Psoas muscle (tissue), 8 donors: ENCODE results near the gene RBM43. TPM values are rescaled to one million over a fixed set of nuclear protein-coding genes. Genes with fewer than 3 reads are reported as not detected.
A peak's percentile ranks its signal among the peaks of the same experiment; 100 is the strongest.
"Not testable (repeated sequence)": the region's sequence is repeated elsewhere in the genome, so short reads cannot be mapped to it uniquely, and the experiment has no call there.

Experiments
- ATAC-seq, 4 donors: fragments of 200-7000 bp; cut with Tn5 transposase; one replicate each; pipeline ENCODE4 v1.9.1; 2020; ENCODE audit warnings: moderate library complexity in 3 of 4, mild to moderate bottlenecking in 2 of 4
- DNase-seq, 2 donors: peaks; one replicate each; pipeline ENCODE4 v3.0.0-alpha.2; 2020
- H3K27ac ChIP-seq: fragments of 200-600 bp; one replicate; pipeline ENCODE4 v1.8.0; 2022
- H3K27me3 ChIP-seq, 3 donors: fragments of 200-600 bp in 1 of 3; one replicate each; pipeline versions ENCODE4 v1.6.1 to v1.8.0; 2013 to 2022; ENCODE audit warnings: low read length in 2 of 3, mild to moderate bottlenecking in 2 of 3, moderate library complexity in 1 of 3; ENCODE audit not compliant: insufficient read depth in 3 of 3
- H3K36me3 ChIP-seq, 2 donors: fragments of 200-600 bp in 1 of 2; one replicate each; pipeline versions ENCODE4 v1.6.1 to v1.8.0; 2013 to 2022; ENCODE audit warnings: low read depth in 1 of 2, mild to moderate bottlenecking in 1 of 2, moderate library complexity in 1 of 2; ENCODE audit not compliant: insufficient read depth in 1 of 2
- H3K4me1 ChIP-seq: fragments of 200-600 bp; one replicate; pipeline ENCODE4 v1.8.0; 2022
- H3K4me3 ChIP-seq: fragments of 200-600 bp; one replicate; pipeline ENCODE4 v1.8.0; 2022; ENCODE audit warnings: mild to moderate bottlenecking
- H3K9me3 ChIP-seq: fragments of 200-600 bp; one replicate; pipeline ENCODE4 v1.8.0; 2022
- CTCF ChIP-seq: fragments of 200-600 bp; IDR thresholded peaks from one replicate; pipeline ENCODE4 v1.8.0; 2022; ENCODE audit warnings: antibody characterized with exemption
- WGBS, 3 donors: extraction: QIAGEN DNeasy Blood & Tissue Kit; methylation state at CpG; one replicate each; pipeline versions ENCODE4 v1.1.6 to v1.1.7; 2013; 5-methylcytosine and 5-hydroxymethylcytosine counted together
- intact Hi-C, 2 donors: fragments of 100-400 bp; cut with DNase I; formaldehyde crosslinking; loops; one replicate each; pipeline versions ENCODE4 v1.11.0 to v1.14.2; 2022
- long read RNA-seq, 2 donors: library from polyadenylated mRNA; unstranded; transcript quantifications; one replicate each; pipeline ENCODE4 v2.0.0, GENCODE V29; 2021
- polyA plus RNA-seq, 3 donors: library from polyadenylated mRNA; stranded (reverse); fragments of 200-250 nt; gene quantifications; one replicate each; pipeline ENCODE4 v1.2.3, GENCODE V29; 2013
- total RNA-seq, 4 donors: library from RNA; stranded (reverse); fragmentation: NEBNext Ultra II Directional in 2 of 4; extraction: Animal tissue kit (Norgen Biotek cat#: 25700) in 2 of 4; gene quantifications; one replicate each; pipeline versions ENCODE4 v1.2.1 to v1.2.4, GENCODE V29; 2021 to 2023
- donor health status: healthy with polysubstance abuse.
- donor health status: DM: no; HTN: no; CAD: no; lungs with moderate emphysema.
- donor health status: Bipolar disorder and iron deficiency.
- donor health status: healthy.
- donor health status: DM: yes; HTN: yes; CAD: no.
- donor health status: DM: no; HTN: no; CAD: no.
- donor health status: DM: no; HTN: no; CAD: no.
- donor health status: DM: yes; HTN: yes; CAD: no.

The RBM43 gene
- total RNA-seq (1 to 10 TPM in 3 of 4 donors, under 1 TPM in 1; 0.68 to 3.1 (median 1.1) TPM), polyA plus RNA-seq (1 to 10 TPM in 1 of 3 donors, under 1 TPM in 2; 0.52 to 1.8 (median 0.64) TPM)
- long read RNA-seq, donor 1, partial matches to known transcripts, result 0 of 1 reads
- long read RNA-seq, donor 1, other reads (novel, unspliced or antisense), result 1 of 1 reads
- long read RNA-seq, donor 2, result 0 reads

- ATAC-seq (peak; percentile 91 to 95 (median 94)), DNase-seq (peak; percentile 92 to 95)
- Histone ChIP-seq H3K27me3 (no peaks in the 10 kb centered on the region), H3K4me3 (peak within 1 kb of the TSS; percentile 96), H3K9me3 (no peaks in the 10 kb centered on the region), H3K36me3 (no peaks in the 10 kb centered on the region), H3K4me1 (peaks cover 4% of the 10 kb centered on the region), H3K27ac (peak within 1 kb of the TSS; percentile 90)
- peak; percentile 6 for TF ChIP-seq CTCF
- intact Hi-C loops, result loop anchor here in 1 of 2 donors (5.0 kb wide), 1 partner anchor 146 kb away; the partner anchor contains the start of gene RIF1
- WGBS, 3 donors, result 0% methylated on average over 48 to 61 of the region's 61 CpGs
These were observed at the start of gene RBM43 for GRCh38 chr2:151261231-151261976. Gene RBM43 (minus strand): TSS chr2:151261863. CDS start chr2:151261727, 136 bp downstream.

- ATAC-seq, H3K4me1 ChIP-seq, intact Hi-C loops, H3K27ac ChIP-seq, H3K27me3 ChIP-seq, DNase-seq, H3K9me3 ChIP-seq, H3K36me3 ChIP-seq, H3K4me3 ChIP-seq: not testable (repeated sequence)
- 92 to 93% (median 93%) methylated on average over 6 of the region's 6 CpGs for WGBS, 3 donors
These were observed 48.6 kb upstream of the RBM43 start for GRCh38 chr2:151310313-151310712.

- Histone ChIP-seq H3K36me3 (no peaks in the 10 kb centered on the region), H3K4me1 (no peaks in the 10 kb centered on the region), H3K4me3 (no peak overlapping the region), H3K27me3 (no peaks in the 10 kb centered on the region), H3K9me3 (no peaks in the 10 kb centered on the region), H3K27ac (no peak overlapping the region)
- no peak for TF ChIP-seq CTCF
- 38 to 48% (median 40%) methylated on average over 3 of the region's 3 CpGs for WGBS, 3 donors
- intact Hi-C loops, result no loop called here
- no peak for ATAC-seq
- DNase-seq, result no peak
These were observed 45.0 kb upstream of the RBM43 start for GRCh38 chr2:151306621-151307020.

- ATAC-seq (no peak), DNase-seq (no peak)
- intact Hi-C loops, result no loop called here
- no peaks in the 10 kb centered on the region for H3K36me3 ChIP-seq
- H3K9me3 ChIP-seq, result no peaks in the 10 kb centered on the region
- H3K27me3 ChIP-seq, result peaks cover 0 to under 1% (median 0%) of the 10 kb centered on the region in 3 donors
- no peak overlapping the region for H3K4me3 ChIP-seq
- no peak for TF ChIP-seq CTCF
- no peaks in the 10 kb centered on the region for H3K4me1 ChIP-seq
- no peak overlapping the region for H3K27ac ChIP-seq
These were observed 43.5 kb upstream of the RBM43 start for GRCh38 chr2:151305129-151305691.

- Histone ChIP-seq H3K36me3 (no peaks in the 10 kb centered on the region), H3K27me3 (peaks cover 0 to 4% (median 0%) of the 10 kb centered on the region in 3 donors), H3K4me3 (no peak overlapping the region), H3K9me3 (no peaks in the 10 kb centered on the region), H3K4me1 (no peaks in the 10 kb centered on the region), H3K27ac (no peak overlapping the region)
- DNase-seq (no peak), ATAC-seq (no peak)
- no peak for TF ChIP-seq CTCF
- 66 to 80% (median 69%) methylated on average over 2 of the region's 2 CpGs for WGBS, 3 donors
- intact Hi-C loops, result no loop called here
These were observed 41.2 kb upstream of the RBM43 start for GRCh38 chr2:151302879-151303278.
